NCI-H2171 treated with DMSO at 0.1 percent for 48 hours (cell line): ENCODE data around the gene STRIT1.
"Not testable (repeated sequence)": the region's sequence is repeated elsewhere in the genome, so short reads cannot be mapped to it uniquely, and the experiment has no call there.

Experiments used
- DNase-seq: peaks from one replicate; lab custom pipeline; 2025; lab: John Stamatoyannopoulos, UW

STRIT1 gene

GRCh38 chr3:155270485-155271342, 22.8 kb downstream of the STRIT1 start:
- DNase-seq = no peak

- no peak for DNase-seq
Observed at GRCh38 chr3:155270063-155270462, 23.4 kb downstream of the STRIT1 start.

- not testable (repeated sequence) for DNase-seq
Observed at GRCh38 chr3:155262855-155263254, 30.6 kb downstream of the STRIT1 start.

GRCh38 chr3:155262295-155262694, 31.2 kb downstream of the STRIT1 start:
- DNase-seq = no peak

GRCh38 chr3:155254445-155254844, 39.0 kb downstream of the STRIT1 start:
- no peak for DNase-seq

GRCh38 chr3:155252535-155252934, 40.9 kb downstream of the STRIT1 start:
- no peak for DNase-seq

GRCh38 chr3:155252021-155252420, 41.5 kb downstream of the STRIT1 start:
- DNase-seq = no peak

- DNase-seq = no peak
Observed at GRCh38 chr3:155248531-155249187, 44.8 kb downstream of the STRIT1 start.

GRCh38 chr3:155244699-155245098, 48.8 kb downstream of the STRIT1 start:
- DNase-seq = no peak

- no peak for DNase-seq
Observed at GRCh38 chr3:155244216-155244615, 49.3 kb downstream of the STRIT1 start.

GRCh38 chr3:155243512-155243921, 50.0 kb downstream of the STRIT1 start:
- DNase-seq = no peak

- no peak for DNase-seq
Observed at GRCh38 chr3:155242342-155242741, 51.1 kb downstream of the STRIT1 start.

- DNase-seq = no peak
Observed at GRCh38 chr3:155241579-155241978, 51.9 kb downstream of the STRIT1 start.
